Measurements from ENCODE around the gene TMEM31.
"Not testable (repeated sequence)": the region's sequence is repeated elsewhere in the genome, so short reads cannot be mapped to it uniquely, and the experiment has no call there.

The TMEM31 gene

DNA sequence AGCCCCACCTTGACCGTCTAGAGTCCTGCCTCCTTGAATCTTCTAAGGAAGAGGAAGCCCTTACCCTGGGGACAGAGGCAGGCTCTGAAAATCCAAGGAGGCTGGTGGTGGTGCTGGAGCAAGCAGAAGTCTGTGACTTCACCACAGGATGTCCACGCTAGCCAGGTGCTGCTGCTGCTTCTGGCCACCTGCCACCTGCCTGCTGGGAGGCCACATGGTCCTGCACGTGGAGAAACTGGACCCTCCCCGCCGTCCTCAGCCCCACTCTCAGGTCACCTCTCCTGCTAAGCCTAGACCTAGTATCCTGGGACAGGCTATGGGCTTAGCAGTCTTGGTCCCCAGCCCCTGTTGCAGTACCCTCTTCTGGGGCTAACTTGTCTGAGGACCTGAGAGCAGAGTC, 15.8 kb downstream of the TMEM31 start:
- no peak for DNase-seq (ENCODE audit: low read depth)

- DNase-seq (ENCODE audit: low read depth) = no peak
Measured at GRCh38 chrX:103727115-103727514, 16.4 kb downstream of the TMEM31 start.

DNA sequence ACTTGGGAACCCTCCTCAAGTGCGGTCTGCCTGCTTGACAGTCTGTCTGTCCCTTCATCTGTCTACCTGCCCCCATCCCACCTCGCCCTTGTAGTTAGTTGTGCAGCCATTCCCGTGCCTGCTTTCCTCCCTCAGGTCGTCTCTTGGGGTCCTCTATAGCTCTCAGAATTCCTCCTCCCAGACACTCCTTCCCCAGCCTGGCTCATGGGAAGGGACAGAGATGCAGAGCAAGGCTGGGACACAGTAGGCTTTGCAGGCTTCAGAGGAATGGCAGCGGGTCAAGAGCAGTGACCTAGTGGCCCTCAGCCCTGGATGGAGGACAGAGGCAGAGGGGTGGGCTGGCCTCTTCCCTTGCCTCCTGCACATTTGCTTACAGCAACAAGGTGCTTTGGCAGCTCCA, 18.3 kb downstream of the TMEM31 start:
- no peak for DNase-seq (ENCODE audit: low read depth)

DNA sequence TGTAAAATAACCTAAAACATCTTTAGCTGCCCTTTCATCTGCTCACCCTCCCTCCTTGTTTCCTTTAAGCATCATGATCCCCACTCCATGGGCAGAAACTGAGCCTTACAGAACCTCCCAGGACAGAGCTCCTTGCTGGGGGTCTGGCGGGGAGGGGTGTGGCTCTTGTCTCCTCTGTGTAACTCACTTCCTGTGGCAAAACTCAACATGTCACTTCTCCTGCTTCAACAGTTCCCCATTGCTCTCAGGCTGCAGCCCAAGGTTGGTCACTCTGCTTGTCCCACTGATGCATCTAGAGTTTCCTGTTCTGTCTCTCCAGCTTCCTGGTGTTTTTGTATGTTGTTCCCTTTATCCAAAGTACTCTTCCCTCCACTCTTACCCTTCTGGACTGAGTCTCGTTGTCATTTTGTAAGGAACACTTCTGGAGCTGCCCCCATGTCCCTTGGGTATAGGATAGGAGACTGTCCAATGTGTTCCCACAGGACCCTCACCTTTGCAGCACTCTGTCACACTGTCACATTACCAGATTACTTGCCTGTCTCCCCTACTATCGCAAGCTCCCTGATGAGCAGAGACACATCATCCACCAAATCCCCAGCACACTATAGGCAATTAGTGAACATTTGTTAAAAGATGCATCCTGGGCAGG, 19.6 kb downstream of the TMEM31 start:
- no peak for DNase-seq (ENCODE audit: low read depth)

- no peak for DNase-seq (ENCODE audit: low read depth)
Measured at GRCh38 chrX:103730796-103731493, 20.2 kb downstream of the TMEM31 start.

DNA sequence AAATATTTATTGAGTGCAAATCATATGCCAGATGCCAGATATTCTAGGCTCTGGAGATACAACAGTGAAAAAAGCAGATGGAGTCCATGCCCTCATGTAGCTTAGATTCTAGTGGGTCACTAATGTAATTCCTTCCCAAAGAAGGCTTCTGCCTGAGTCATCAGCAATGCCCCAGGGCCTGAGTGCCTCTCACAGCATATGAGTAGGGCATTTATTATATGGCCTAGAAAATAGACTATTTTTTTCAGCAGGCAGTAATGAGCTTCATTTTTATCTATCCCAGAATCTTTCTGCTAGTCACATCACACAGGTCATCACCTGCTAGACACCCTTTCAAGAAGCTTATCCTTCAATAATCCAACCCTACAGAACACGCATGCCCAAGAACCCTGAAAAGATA, 22.3 kb downstream of the TMEM31 start:
- DNase-seq (ENCODE audit: low read depth) = no peak

DNA sequence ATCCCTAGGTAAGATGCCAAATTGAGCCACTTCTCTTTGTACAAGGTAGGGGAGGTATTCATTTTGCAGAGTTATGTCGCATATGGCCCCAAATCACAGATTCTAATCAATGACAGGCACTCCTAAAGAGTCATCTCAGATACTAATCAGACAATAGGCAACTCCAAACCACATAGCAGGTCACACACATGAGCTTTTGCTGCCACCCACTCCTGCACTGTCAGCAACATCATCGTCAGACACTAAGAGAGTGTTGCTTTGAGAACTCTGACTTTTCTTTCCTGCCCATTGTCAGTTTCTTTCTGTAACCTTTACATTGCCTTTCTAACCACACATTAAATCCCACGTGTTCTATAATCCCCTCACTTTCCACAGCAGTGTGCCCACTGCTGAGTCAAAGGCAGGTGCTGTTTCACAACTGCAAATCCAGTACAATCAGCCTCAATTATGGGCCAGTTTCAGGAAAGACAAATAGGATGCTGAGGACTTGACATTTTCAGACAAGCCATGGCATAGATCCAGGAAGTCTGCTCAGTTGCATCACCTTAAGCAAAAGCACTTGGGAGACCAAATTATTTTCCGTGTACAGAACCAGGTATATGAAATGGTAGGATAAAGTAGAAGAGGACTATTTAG, 23.5 kb downstream of the TMEM31 start:
- no peak for DNase-seq (ENCODE audit: low read depth)

DNA sequence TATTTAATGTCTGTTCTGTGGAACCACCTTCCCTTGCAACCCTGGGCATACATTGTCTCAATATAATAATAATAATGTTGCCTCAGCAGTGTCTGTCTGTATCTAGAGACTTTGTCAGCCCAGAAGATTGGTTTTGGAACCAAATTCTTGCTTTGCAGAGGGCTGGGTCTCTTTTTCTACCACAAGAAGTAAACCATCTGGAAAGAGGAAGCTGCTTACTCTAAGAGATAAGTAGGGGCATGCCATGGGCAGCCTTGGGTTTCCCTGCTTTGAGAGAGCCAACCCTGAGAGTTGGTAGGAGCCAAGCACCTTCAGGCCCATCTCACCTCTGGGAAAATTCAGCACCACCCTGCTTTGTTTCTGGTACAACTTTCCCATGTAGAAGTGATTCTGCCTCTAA, 27.0 kb downstream of the TMEM31 start:
- DNase-seq (ENCODE audit: low read depth) = no peak

GRCh38 chrX:103739421-103739820, 28.7 kb downstream of the TMEM31 start:
- no peak for DNase-seq (ENCODE audit: low read depth)

GRCh38 chrX:103741879-103742278, 31.2 kb downstream of the TMEM31 start:
- DNase-seq (ENCODE audit: low read depth) = no peak

DNA sequence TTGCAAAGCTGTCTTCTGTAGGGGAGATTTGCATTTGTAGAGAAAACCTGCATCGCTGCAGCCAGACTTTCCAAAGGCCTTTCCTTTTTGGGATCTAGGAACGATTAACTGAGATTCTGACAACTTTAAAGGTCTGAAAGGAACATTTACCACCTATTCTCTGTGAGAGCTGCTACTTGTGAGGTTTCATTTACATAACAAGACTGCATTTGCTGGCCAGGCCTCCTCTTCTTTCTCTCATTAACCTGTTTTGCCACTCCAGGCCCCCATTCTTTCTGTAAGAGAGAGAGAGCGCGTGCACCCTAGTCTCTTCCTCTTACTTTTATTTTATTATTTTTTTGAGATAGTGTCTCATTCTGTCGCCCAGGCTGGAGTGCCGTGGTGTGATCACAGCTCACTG, 31.6 kb downstream of the TMEM31 start:
- no peak for DNase-seq (ENCODE audit: low read depth)

GRCh38 chrX:103747163-103747562, 36.5 kb downstream of the TMEM31 start:
- no peak for DNase-seq (ENCODE audit: low read depth)

DNA sequence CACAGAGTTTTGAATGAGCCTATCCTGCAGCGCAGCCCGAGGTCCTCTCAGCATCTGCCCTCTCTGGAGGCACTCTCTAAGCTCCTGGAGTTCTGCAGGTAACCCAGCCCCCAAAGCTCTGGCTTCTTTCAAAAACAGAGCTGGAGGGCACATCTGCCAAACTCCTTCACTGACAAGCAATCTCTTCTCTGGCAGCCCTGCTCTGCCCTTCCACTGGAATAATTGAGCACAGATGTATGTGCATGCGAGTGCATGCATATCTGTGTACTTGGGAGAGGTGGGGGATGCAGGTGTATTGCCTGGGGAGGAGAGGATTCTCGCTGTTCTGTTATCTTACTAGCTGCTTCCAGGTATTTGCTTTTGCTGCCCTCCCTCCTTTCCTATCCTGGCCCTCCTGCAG, 43.7 kb downstream of the TMEM31 start:
- no peak for DNase-seq (ENCODE audit: low read depth)

GRCh38 chrX:103756736-103757135, 46.0 kb downstream of the TMEM31 start:
- DNase-seq (ENCODE audit: low read depth) = no peak

DNA sequence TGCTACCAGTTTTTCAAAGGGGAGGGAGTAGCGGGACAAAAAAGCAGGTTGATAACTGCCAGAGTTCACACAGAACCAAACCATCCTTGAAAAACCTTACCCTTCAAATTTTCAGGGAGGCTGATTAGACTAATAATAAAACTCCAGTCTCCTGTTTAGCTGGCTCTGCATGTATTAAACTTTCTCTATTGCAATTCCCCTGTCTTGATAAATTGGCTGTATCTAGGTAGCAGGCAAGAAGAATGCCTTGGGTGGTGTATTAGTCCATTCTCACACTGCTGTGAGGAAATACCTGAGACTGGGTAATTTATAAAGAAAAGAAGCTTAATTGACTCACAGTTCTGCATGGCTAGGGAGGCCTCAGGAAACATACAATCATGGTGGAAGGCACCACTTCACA, 47.8 kb downstream of the TMEM31 start:
- no peak for DNase-seq (ENCODE audit: low read depth)

- not testable (repeated sequence) for DNase-seq (ENCODE audit: low read depth)
Measured at GRCh38 chrX:103763541-103763940, 52.8 kb downstream of the TMEM31 start.
